Endothelial cell of umbilical vein (primary cell): Measurements from ENCODE around the gene LHPP. TPM values are rescaled to one million over a fixed set of nuclear protein-coding genes. Genes with fewer than 3 reads are reported as not detected.

Experiments used
- BruUV-seq: library from RNA; stranded (reverse); fragments of 400-500 nt; replicated peaks from 2 replicates; lab custom pipeline; 2021; lab: Mats Ljungman, UMichigan
- CTCF ChIA-PET: fragments of 300-600, 350-600 bp; sonication (Branson Sonifier 250); formaldehyde crosslinking; loops from one replicate; lab custom pipeline; 2021; ENCODE audit warnings: antibody characterized with exemption, inconsistent platforms; lab: Charles Lee
- POLR2A ChIA-PET: fragments of 300-600, 350-600 bp; sonication (Branson Sonifier 250); formaldehyde crosslinking; loops from one replicate; lab custom pipeline; 2021; ENCODE audit warnings: antibody characterized with exemption, inconsistent platforms; lab: Charles Lee
- DNase-seq: peaks from one replicate; pipeline ENCODE4 v3.0.0-alpha.2; 2011; ENCODE audit warnings: low read depth, low spot score
- FAIRE-seq: peaks from 2 replicates; lab custom pipeline; 2011; peaks lifted over from hg19 to GRCh38; lab: Jason Lieb, UNC
- H2AFZ ChIP-seq: 2 replicates; pipeline ENCODE4 v1.6.0; 2012; ENCODE audit warnings: low read depth, low read length, control low read depth, inconsistent platforms
- H3K27ac ChIP-seq: 2 replicates; pipeline ENCODE4 v1.5.1; 2011; ENCODE audit warnings: low read depth, mild to moderate bottlenecking, control low read depth, low read length, moderate library complexity; ENCODE audit not compliant: insufficient read depth
- H3K27me3 ChIP-seq, 2 experiments: 2 replicates each; pipeline versions ENCODE4 v1.6.0 to v1.6.1; 2011; ENCODE audit warnings: low read length in 2 of 2, mixed read lengths in 1 of 2; ENCODE audit not compliant: control insufficient read depth in 2 of 2, insufficient read depth in 2 of 2
- H3K36me3 ChIP-seq, 2 experiments: 2 replicates in 1 of 2; 3 replicates in 1 of 2; pipeline ENCODE4 v1.5.1; 2011; ENCODE audit warnings: low read length in 2 of 2, mild to moderate bottlenecking in 1 of 2, moderate library complexity in 1 of 2; ENCODE audit not compliant: control insufficient read depth in 2 of 2, insufficient read depth in 2 of 2; ENCODE audit errors: extremely low read depth in 1 of 2
- H3K4me1 ChIP-seq: 3 replicates; pipeline ENCODE4 v1.5.1; 2011; ENCODE audit warnings: mild to moderate bottlenecking, low read length; ENCODE audit not compliant: control insufficient read depth, insufficient read depth; ENCODE audit errors: extremely low read depth
- H3K4me2 ChIP-seq: 2 replicates; pipeline ENCODE4 v1.6.1; 2011; ENCODE audit warnings: low read length, control low read depth, mixed read lengths; ENCODE audit not compliant: insufficient read depth
- H3K4me3 ChIP-seq, 3 experiments: fragments of 200-600 bp in 1 of 3; sonication (generic), shearing (Covaris generic) in 1 of 3; replicated peaks in 1 of 3; 2 replicates each; pipeline ENCODE4 v1.5.1; 2011 to 2016; ENCODE audit warnings: control low read depth in 3 of 3, low read length in 3 of 3, mild to moderate bottlenecking in 2 of 3, inconsistent platforms in 1 of 3, low read depth in 1 of 3, moderate library complexity in 1 of 3; ENCODE audit not compliant: insufficient read depth in 1 of 3
- H3K79me2 ChIP-seq: 2 replicates; pipeline ENCODE4 v1.6.0; 2012; ENCODE audit warnings: low read length, inconsistent platforms; ENCODE audit not compliant: control insufficient read depth, insufficient read depth
- H3K9ac ChIP-seq: replicated peaks from 2 replicates; pipeline ENCODE3; 2011; ENCODE audit warnings: low read length, control low read depth; ENCODE audit not compliant: insufficient read depth; ENCODE audit errors: extremely low read depth
- H3K9me1 ChIP-seq: replicated peaks from 3 replicates; pipeline ENCODE4 v1.6.0; 2011; ENCODE audit warnings: mild to moderate bottlenecking, low read length; ENCODE audit not compliant: control insufficient read depth, insufficient read depth; ENCODE audit errors: extremely low read depth
- H3K9me3 ChIP-seq: replicated peaks from 2 replicates; pipeline ENCODE4 v1.5.1; 2012; ENCODE audit warnings: low read length, inconsistent platforms; ENCODE audit not compliant: control insufficient read depth, insufficient read depth
- H4K20me1 ChIP-seq: replicated peaks from 2 replicates; pipeline ENCODE3; 2011; ENCODE audit warnings: mild to moderate bottlenecking, low read length; ENCODE audit not compliant: control insufficient read depth, insufficient read depth; ENCODE audit errors: extremely low read depth
- EZH2 ChIP-seq: IDR thresholded peaks from 2 replicates; pipeline ENCODE4 v1.6.1; 2012; ENCODE audit warnings: borderline replicate concordance, low read depth, mild to moderate bottlenecking, moderate library complexity, low read length, inconsistent platforms; ENCODE audit not compliant: severe bottlenecking
- FOS ChIP-seq: IDR thresholded peaks from 2 replicates; pipeline ENCODE4 v1.6.1; 2011; ENCODE audit warnings: mild to moderate bottlenecking, low read length, moderate library complexity, borderline replicate concordance; ENCODE audit not compliant: insufficient read depth
- GATA2 ChIP-seq: IDR thresholded peaks from 2 replicates; pipeline ENCODE4 v1.7.0; 2011; ENCODE audit warnings: low read depth, mild to moderate bottlenecking, moderate library complexity, mixed read lengths, low read length; ENCODE audit not compliant: insufficient read length, insufficient read depth
- JUN ChIP-seq: IDR thresholded peaks from 2 replicates; pipeline ENCODE4 v1.6.1; 2011; ENCODE audit warnings: borderline replicate concordance, low read depth; ENCODE audit not compliant: insufficient read length, insufficient read depth
- MAX ChIP-seq: IDR thresholded peaks from 2 replicates; pipeline ENCODE4 v1.6.1; 2011; ENCODE audit not compliant: insufficient read depth, insufficient read length
- MYC ChIP-seq: IDR thresholded peaks from one replicate; pipeline ENCODE4 v1.6.1; 2011; ENCODE audit warnings: mild to moderate bottlenecking, low read depth, low read length
- POLR2A ChIP-seq: IDR thresholded peaks from 2 replicates; pipeline ENCODE4 v1.6.1; 2012; ENCODE audit warnings: low read depth, mild to moderate bottlenecking, control low read depth, low read length
- POLR2AphosphoS5 ChIP-seq: IDR thresholded peaks from 2 replicates; pipeline ENCODE4 v1.6.1; 2012; ENCODE audit warnings: low read depth, mild to moderate bottlenecking, control low read depth, low read length, moderate library complexity; ENCODE audit not compliant: insufficient read depth
- dilution Hi-C: fragments of 300-500 bp; cut with MboI; formaldehyde crosslinking; loops from one replicate; pipeline ENCODE4 v1.15.0; 2019; ENCODE audit warnings: low sequenced_read_pairs; ENCODE audit not compliant: extremely low pct_ligation_motif_present
- intact Hi-C: fragments of 100-400 bp; cut with micrococcal nuclease; formaldehyde crosslinking; loops from one replicate; pipeline ENCODE4 v1.10.0; 2022
- polyA plus RNA-seq, 4 experiments: library from polyadenylated mRNA; depleted of rRNA in 3 of 4; stranded (reverse) in 3 of 4; unstranded in 1 of 4; fragments of >200 nt; gene quantifications; 2 replicates each; pipeline versions ENCODE4 v1.2.1 to v1.2.3, GENCODE V29; 2011 to 2012; ENCODE audit warnings: missing spikeins in 1 of 4
- total RNA-seq: library from RNA; stranded (reverse); gene quantifications from 2 replicates; pipeline ENCODE4 v1.2.3, GENCODE V29; 2021
- TF ChIP-seq, protein P1 (sequence below), 2 donors: IDR thresholded peaks; 1 replicate in 1 of 2; 2 replicates in 1 of 2; pipeline ENCODE4 v1.5.1; 2011; ENCODE audit warnings: low read length in 2 of 2, mild to moderate bottlenecking in 2 of 2, moderate library complexity in 2 of 2, control low read depth in 1 of 2, inconsistent platforms in 1 of 2, low read depth in 1 of 2; ENCODE audit not compliant: insufficient read depth in 1 of 2; ENCODE audit errors: extremely low read depth in 1 of 2

The LHPP gene
- total and polyA plus RNA-seq, 2 donors (not counting 3 experiments of a cell fraction or from before 2014, with no cell fraction given), result 5.8 to 11.2 TPM

DNA sequence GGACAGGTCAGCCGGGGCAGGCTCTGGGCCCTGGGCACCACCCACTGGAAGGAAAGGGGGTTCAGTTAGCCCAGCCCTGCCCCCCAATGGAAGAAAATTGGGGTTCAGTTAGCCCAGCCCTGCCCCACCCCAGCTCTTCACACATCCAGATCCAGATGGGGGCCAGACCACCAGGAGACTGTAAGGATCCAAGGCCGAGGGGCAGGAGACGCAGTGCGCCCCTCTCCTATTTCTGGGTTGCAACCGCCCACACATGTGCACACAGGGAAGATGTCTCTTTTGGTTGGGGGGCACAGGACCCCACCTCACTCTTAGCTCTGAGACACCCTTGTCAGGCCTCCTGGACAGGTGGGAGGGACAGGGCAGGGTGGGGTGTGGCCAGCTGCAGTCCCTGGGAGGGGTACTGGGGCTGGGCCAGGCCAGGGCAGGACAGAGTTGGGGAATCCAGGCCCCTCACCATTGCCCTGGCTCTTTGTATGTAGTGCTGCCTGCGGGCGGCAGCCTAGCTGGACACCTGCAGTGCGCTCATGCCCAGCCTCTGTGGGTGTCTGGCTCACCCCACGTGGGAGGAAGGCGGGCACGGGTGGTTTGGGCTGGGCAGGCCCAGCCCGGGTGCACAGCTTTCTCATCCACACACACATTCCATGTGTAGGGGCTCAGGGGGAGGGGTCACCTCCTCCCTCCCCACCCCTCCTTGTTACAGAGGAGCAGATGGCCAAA, 141.2 kb downstream of the LHPP start:
- TF ChIP-seq FOS (no peak), EZH2 (no peak), MAX (no peak), POLR2A (no peak), MYC (no peak), GATA2 (no peak), JUN (no peak), POLR2AphosphoS5 (no peak)
- TF ChIP-seq, protein P1, sequence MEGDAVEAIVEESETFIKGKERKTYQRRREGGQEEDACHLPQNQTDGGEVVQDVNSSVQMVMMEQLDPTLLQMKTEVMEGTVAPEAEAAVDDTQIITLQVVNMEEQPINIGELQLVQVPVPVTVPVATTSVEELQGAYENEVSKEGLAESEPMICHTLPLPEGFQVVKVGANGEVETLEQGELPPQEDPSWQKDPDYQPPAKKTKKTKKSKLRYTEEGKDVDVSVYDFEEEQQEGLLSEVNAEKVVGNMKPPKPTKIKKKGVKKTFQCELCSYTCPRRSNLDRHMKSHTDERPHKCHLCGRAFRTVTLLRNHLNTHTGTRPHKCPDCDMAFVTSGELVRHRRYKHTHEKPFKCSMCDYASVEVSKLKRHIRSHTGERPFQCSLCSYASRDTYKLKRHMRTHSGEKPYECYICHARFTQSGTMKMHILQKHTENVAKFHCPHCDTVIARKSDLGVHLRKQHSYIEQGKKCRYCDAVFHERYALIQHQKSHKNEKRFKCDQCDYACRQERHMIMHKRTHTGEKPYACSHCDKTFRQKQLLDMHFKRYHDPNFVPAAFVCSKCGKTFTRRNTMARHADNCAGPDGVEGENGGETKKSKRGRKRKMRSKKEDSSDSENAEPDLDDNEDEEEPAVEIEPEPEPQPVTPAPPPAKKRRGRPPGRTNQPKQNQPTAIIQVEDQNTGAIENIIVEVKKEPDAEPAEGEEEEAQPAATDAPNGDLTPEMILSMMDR (IDR thresholded peaks at IDR 0.05; ENCODE audit: extremely low read depth in 1 of 2, insufficient read depth in 1 of 2, low read depth in 1 of 2, low read length in 2 of 2), result no peak
- H4K20me1 ChIP-seq, result no peaks in the 10 kb centered on the region
- no peaks in the 10 kb centered on the region for H3K9me1 ChIP-seq
- intact Hi-C loops (loop anchor here (10.0 kb wide), 1 partner anchor 1598 kb away; the partner anchor contains the start of genes ACADSB and IKZF5), dilution Hi-C loops (no loop called here)
- no peaks in the 10 kb centered on the region for H3K9me3 ChIP-seq
- ChIA-PET POLR2A (no interaction called here), CTCF (interaction anchor here (1.4 to 3.4 kb wide), 2 partner anchors 72 to 139 kb away, joined by 3 to 12 read pairs; no protein-coding TSS in a partner anchor)
- no peak overlapping the region for H3K9ac ChIP-seq
- no peaks in the 10 kb centered on the region for H3K27me3 ChIP-seq
- H3K27ac ChIP-seq, result no peak overlapping the region
- no peaks in the 10 kb centered on the region for H3K4me1 ChIP-seq
- no peaks in the 10 kb centered on the region for H3K36me3 ChIP-seq
- BruUV-seq, result no TSS peak
- H2AFZ ChIP-seq, result no peak overlapping the region
- no peak overlapping the region for H3K4me2 ChIP-seq
- H3K4me3 ChIP-seq, result no peak overlapping the region
- FAIRE-seq, result no peak
- no peaks in the 10 kb centered on the region for H3K79me2 ChIP-seq
- no peak for DNase-seq
